HepG2 (cell line): ENCODE measurements around the gene ZNF154. TPM values are rescaled to one million over a fixed set of nuclear protein-coding genes. Genes with fewer than 3 reads are reported as not detected.
"Not testable (repeated sequence)": the region's sequence is repeated elsewhere in the genome, so short reads cannot be mapped to it uniquely, and the experiment has no call there.

Experiments
- ATAC-seq: fragments of 200-7000 bp; cut with Tn5 transposase; 3 replicates; pipeline ENCODE4 v1.9.1; 2020; ENCODE audit warnings: mild to moderate bottlenecking, moderate library complexity
- BruUV-seq: library from RNA; stranded (reverse); fragments of 400-500 nt; replicated peaks from 2 replicates; lab custom pipeline; 2021; lab: Mats Ljungman, UMichigan
- CTCF ChIA-PET: fragments of 300-600 bp; formaldehyde crosslinking; extraction: SDS; loops from one replicate; lab custom pipeline; 2021; ENCODE audit warnings: low total read pairs, inconsistent platforms, low intra/inter-chr PET ratio; lab: Yijun Ruan, JAX
- POLR2A ChIA-PET: fragments of 350-600 bp; sonication (Branson Sonifier 250); formaldehyde crosslinking; loops from one replicate; lab custom pipeline; 2020; ENCODE audit warnings: antibody characterized with exemption, inconsistent platforms; lab: Yijun Ruan, JAX
- DNase-seq: peaks from one replicate; pipeline ENCODE4 v3.0.0-alpha.2; 2015; ENCODE audit warnings: low spot score
- FAIRE-seq: peaks from 3 replicates; lab custom pipeline; 2011; peaks lifted over from hg19 to GRCh38; lab: Jason Lieb, UNC
- H2AFZ ChIP-seq: one replicate; pipeline ENCODE4 v1.6.1; 2011; ENCODE audit warnings: low read length, inconsistent platforms
- H3K27ac ChIP-seq: fragments of 300-600 bp; 3 replicates; pipeline ENCODE4 v1.8.0; 2011; ENCODE audit warnings: mixed run types, mild to moderate bottlenecking, mixed read lengths, low read length, inconsistent platforms; ENCODE audit not compliant: insufficient read depth; ENCODE audit errors: extremely low read length
- H3K27me3 ChIP-seq, 2 experiments: fragments of 200-600 bp in 1 of 2; 2 replicates in 1 of 2; 3 replicates in 1 of 2; pipeline versions ENCODE4 v1.6.0 to v1.8.0; 2011; ENCODE audit warnings: low read length in 2 of 2, mild to moderate bottlenecking in 2 of 2, moderate library complexity in 2 of 2, inconsistent platforms in 1 of 2; ENCODE audit not compliant: insufficient read depth in 2 of 2, control insufficient read depth in 1 of 2
- H3K36me3 ChIP-seq, 2 experiments: fragments of 200-600 bp in 1 of 2; replicated peaks in 1 of 2; 2 replicates in 1 of 2; 3 replicates in 1 of 2; pipeline versions ENCODE4 v1.5.1 to v1.8.0; 2011; ENCODE audit warnings: low read length in 2 of 2, inconsistent platforms in 1 of 2; ENCODE audit not compliant: insufficient read depth in 2 of 2, control insufficient read depth in 1 of 2
- H3K4me1 ChIP-seq: 2 replicates; pipeline ENCODE4 v1.5.1; 2012; ENCODE audit warnings: low read length, inconsistent platforms; ENCODE audit not compliant: insufficient read depth
- H3K4me2 ChIP-seq: 2 replicates; pipeline ENCODE4 v1.6.0; 2011; ENCODE audit warnings: low read depth, low read length, inconsistent platforms
- H3K4me3 ChIP-seq, 3 experiments: fragments of 200-600 bp in 1 of 3; sonication (generic), shearing (Covaris generic) in 1 of 3; replicated peaks in 1 of 3; 2 replicates each; pipeline ENCODE4 v1.5.1; 2011 to 2016; ENCODE audit warnings: low read length in 3 of 3, inconsistent platforms in 2 of 3, low read depth in 2 of 3, mild to moderate bottlenecking in 2 of 3, control low read depth in 1 of 3, mixed read lengths in 1 of 3; ENCODE audit not compliant: insufficient read depth in 1 of 3
- H3K79me2 ChIP-seq: one replicate; pipeline ENCODE4 v1.6.1; 2011; ENCODE audit warnings: low read length, inconsistent platforms; ENCODE audit not compliant: insufficient read depth
- H3K9ac ChIP-seq: 2 replicates; pipeline ENCODE4 v1.6.0; 2011; ENCODE audit warnings: mild to moderate bottlenecking, low read depth, low read length, inconsistent platforms; ENCODE audit not compliant: insufficient read depth
- H3K9me3 ChIP-seq: 2 replicates; pipeline ENCODE4 v1.5.1; 2012; ENCODE audit warnings: mild to moderate bottlenecking, low read length
- H4K20me1 ChIP-seq: 2 replicates; pipeline ENCODE4 v1.6.0; 2011; ENCODE audit warnings: inconsistent platforms, mild to moderate bottlenecking, low read length, moderate library complexity; ENCODE audit not compliant: insufficient read depth
- CREB1 ChIP-seq, 2 experiments: fragments of 450-650 bp in 1 of 2; IDR thresholded peaks; 2 replicates each; pipeline ENCODE4 v1.6.1; 2016 to 2017; ENCODE audit warnings: control low read depth in 1 of 2, mild to moderate bottlenecking in 1 of 2, missing compliant biosample characterization in 1 of 2, missing genetic modification characterization in 1 of 2
- CTCF ChIP-seq: sonication (generic); formaldehyde crosslinking; IDR thresholded peaks from 2 replicates; pipeline ENCODE4 v1.5.0; 2020; ENCODE audit warnings: mild to moderate bottlenecking, missing genetic modification reagents, moderate library complexity
- RAD21 ChIP-seq: fragments of 450-650 bp; formaldehyde crosslinking; IDR thresholded peaks from 2 replicates; pipeline ENCODE4 v1.5.0; 2020; ENCODE audit warnings: mild to moderate bottlenecking
- SMC3 ChIP-seq: IDR thresholded peaks from 2 replicates; pipeline ENCODE4 v1.6.1; 2011; ENCODE audit warnings: low read length, improper control_type of control experiment
- STAG1 ChIP-seq: sonication (generic); formaldehyde crosslinking; IDR thresholded peaks from 2 replicates; pipeline ENCODE4 v1.4.0; 2020; ENCODE audit warnings: missing genetic modification reagents
- THAP11 ChIP-seq: IDR thresholded peaks from 2 replicates; pipeline ENCODE4 v1.6.1; 2016; ENCODE audit warnings: missing biosample characterization, missing genetic modification reagents
- ZBTB33 ChIP-seq: sonication (generic); formaldehyde crosslinking; IDR thresholded peaks from 2 replicates; pipeline ENCODE4 v1.4.0; 2020; ENCODE audit warnings: missing genetic modification reagents
- WGBS: methylation state at CpG from one replicate; pipeline ENCODE4 v1.1.6; 2017; ENCODE audit warnings: low lambda C conversion rate; 5-methylcytosine and 5-hydroxymethylcytosine counted together
- in situ Hi-C: cut with HindIII; loops from 2 replicates; pipeline ENCODE4 v1.10.0; 2017; ENCODE audit warnings: low pct_unique_long_range_greater_than_20kb; ENCODE audit not compliant: extremely low pct_ligation_motif_present
- intact Hi-C: fragments of 100-400 bp; cut with micrococcal nuclease; formaldehyde crosslinking; loops from one replicate; pipeline ENCODE4 v1.10.0; 2022; ENCODE audit not compliant: unreplicated experiment
- polyA plus RNA-seq, 8 experiments: library from polyadenylated mRNA; depleted of rRNA in 3 of 8; stranded (reverse) in 7 of 8; unstranded in 1 of 8; fragments of >200 nt; fragmentation: Illumina TruSeq in 4 of 8; extraction: Trizol in 4 of 8; gene quantifications; 2 replicates each; pipeline versions ENCODE4 v1.2.1 to v1.2.3, GENCODE V29; 2011 to 2016; ENCODE audit warnings: low read depth in 4 of 8, missing spikeins in 1 of 8, mixed read lengths in 1 of 8; ENCODE audit not compliant: insufficient read depth in 1 of 8
- total RNA-seq, 5 experiments: library from RNA; depleted of rRNA; stranded (reverse); fragments of >200 nt; fragmentation: Illumina TruSeq; extraction: Trizol; gene quantifications; 2 replicates each; pipeline ENCODE4 v1.2.3, GENCODE V29; 2016; ENCODE audit warnings: low read depth in 1 of 5

The ZNF154 gene
- total and polyA plus RNA-seq, 2 of the 13 experiments (the other 11 are each of a cell fraction or from before 2014, with no cell fraction given) = not detected

GRCh38 chr19:57738320-57738719, 29.3 kb upstream of the ZNF154 start:
- intact Hi-C loops; H3K9ac ChIP-seq; BruUV-seq; H3K79me2 ChIP-seq; H2AFZ ChIP-seq; H3K36me3 ChIP-seq; POLR2A ChIA-PET; H3K4me3 ChIP-seq; H3K27me3 ChIP-seq; TF ChIP-seq CREB1 (IDR thresholded peaks at IDR 0.05): not testable (repeated sequence)
- ATAC-seq (peak; percentile 60; the same call in 2 of the 3 replicates), DNase-seq (peak; percentile 14)
- CTCF ChIA-PET = interaction anchor here (1.3 kb wide), 2 partner anchors 165 to 417 kb away, joined by 3 to 6 read pairs; no protein-coding TSS in a partner anchor
- TF ChIP-seq ZBTB33 (CRISPR knock-in tag) (peak; percentile 96), RAD21 (CRISPR knock-in tag) (peak; percentile 41; the same call in 1 of the 2 replicates), CREB1 (CRISPR knock-in tag; IDR thresholded peaks at IDR 0.05) (0 out of 2 replicates have a peak, but pooled peaks have one; percentile 16), CTCF (CRISPR knock-in tag) (peak; percentile 77), STAG1 (CRISPR knock-in tag) (peak; percentile 82), THAP11 (CRISPR knock-in tag) (peak; percentile 81), SMC3 (peak; percentile 8; the same call in 1 of the 2 replicates)
- TF ChIP-seq, all 625 proteins: peak for 7; not testable (repeated sequence) for 618
- H4K20me1 ChIP-seq, H3K4me1 ChIP-seq, H3K27ac ChIP-seq, H3K4me2 ChIP-seq, in situ Hi-C loops, H3K9me3 ChIP-seq: not testable (repeated sequence)
- 32% methylated on average over 6 of the region's 10 CpGs for WGBS
- FAIRE-seq = peak; percentile 8
